GM19324 (cell line): Measurements from ENCODE around the gene RTF2.

Source experiments
- ATAC-seq: cut with Tn5 transposase; IDR thresholded peaks from one replicate; pipeline ENCODE4 v1.9.1; 2021; ENCODE audit warnings: mild to moderate bottlenecking, moderate library complexity; ENCODE audit not compliant: unreplicated experiment, low FRiP score

Gene RTF2

DNA sequence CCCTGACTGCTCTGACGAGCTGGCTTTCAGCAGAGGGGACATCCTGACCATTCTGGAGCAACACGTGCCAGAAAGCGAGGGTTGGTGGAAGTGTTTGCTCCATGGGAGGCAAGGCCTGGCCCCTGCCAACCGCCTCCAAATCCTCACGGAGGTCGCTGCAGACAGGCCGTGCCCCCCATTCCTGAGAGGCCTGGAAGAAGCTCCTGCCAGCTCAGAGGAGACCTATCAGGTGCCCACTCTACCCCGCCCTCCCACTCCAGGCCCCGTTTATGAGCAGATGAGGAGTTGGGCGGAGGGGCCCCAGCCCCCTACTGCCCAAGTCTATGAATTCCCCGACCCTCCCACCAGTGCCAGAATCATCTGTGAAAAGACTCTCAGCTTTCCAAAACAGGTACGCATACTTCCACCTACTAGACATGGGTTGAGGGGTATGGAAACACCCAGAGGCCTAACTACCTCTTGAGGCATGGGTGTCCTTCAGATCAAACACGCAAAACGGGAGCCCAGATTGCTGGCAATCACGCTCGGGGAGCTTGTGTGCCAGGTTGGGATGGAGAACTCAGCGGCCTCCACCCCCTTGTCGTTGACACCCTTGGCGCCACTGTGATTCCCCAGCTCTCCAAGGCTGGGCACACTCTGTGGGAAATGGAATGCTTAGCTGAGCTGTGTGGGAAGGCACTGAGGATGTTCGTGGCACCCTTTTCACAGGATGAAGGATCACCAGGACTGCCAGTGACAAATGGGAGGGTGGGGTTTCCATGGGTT, 31.0 kb upstream of the RTF2 start:
- no peak for ATAC-seq

GRCh38 chr20:56438284-56438683, 30.1 kb upstream of the RTF2 start:
- ATAC-seq, result no peak

- no peak for ATAC-seq
These were observed 28.6 kb upstream of the RTF2 start for GRCh38 chr20:56439771-56440291.

- ATAC-seq, result no peak
These were observed 27.9 kb upstream of the RTF2 start for GRCh38 chr20:56440346-56441007.

DNA sequence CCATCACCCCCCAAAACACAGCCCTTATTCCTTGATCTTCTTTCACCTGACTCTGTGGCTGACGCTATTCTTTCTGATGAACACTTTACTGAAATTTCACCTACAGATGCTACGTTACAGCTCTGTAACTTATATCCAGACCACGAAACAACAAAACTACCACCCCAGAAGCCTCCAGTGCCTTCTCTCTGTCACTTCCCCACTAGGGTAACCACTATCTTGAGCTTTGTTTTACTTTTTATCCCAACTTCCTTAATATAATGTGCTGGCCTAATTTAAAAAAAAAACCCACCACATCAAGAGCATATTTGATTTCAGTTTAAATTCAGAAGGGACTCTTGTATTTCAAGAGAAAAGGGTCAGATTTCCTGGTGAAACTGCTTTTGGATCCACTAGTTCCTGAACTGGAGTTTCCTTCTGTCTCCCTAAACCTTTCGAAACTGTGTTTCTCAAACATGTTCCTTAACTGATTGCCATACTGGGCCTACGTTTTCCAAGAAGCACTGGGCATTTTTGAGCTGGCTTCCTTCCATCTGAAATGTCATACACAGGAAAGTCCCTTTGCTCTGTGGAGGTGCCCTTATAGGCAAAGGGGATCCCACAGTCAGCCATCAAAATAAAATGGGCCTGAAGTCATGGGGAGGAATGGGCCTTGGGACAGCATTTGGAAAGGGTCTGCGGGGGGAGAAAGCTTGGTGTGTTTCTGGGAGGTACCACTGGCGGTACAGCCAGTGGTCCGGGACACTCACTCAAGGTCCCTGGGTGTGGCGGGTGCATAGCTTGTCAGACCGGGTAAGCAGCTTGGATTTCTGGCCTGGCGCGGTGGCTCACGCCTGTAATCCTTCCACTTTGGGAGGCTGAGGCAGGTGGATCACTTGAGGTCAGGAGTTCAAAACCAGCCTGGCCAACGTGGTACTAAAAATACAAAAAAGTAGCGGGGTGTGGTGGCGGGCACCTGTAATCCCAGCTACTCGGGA, 25.8 kb upstream of the RTF2 start:
- ATAC-seq, result no peak

GRCh38 chr20:56443654-56444540, 24.5 kb upstream of the RTF2 start:
- ATAC-seq, result no peak

- ATAC-seq, result no peak
These were observed 23.3 kb upstream of the RTF2 start for GRCh38 chr20:56445130-56445529.

DNA sequence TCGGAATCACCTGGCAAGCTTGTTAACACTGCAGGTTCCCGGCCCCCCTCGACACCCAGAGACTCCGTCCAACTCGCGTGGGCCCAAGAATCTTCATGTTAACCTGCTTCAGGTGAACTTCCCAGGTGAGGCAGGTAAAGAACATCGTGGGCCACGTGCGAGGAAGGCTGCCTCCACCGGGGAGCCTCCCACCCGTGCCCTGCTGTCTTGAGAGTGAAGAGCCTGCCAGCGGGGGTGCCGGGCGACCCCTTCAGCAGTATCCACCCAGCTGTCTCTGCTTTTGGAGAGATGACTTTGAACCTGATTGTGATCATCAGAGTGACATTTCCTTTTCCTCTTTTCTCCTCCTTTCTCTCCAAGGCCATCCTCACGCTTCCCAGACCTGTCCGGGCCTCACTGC, 22.9 kb upstream of the RTF2 start:
- no peak for ATAC-seq

- no peak for ATAC-seq
These were observed 21.2 kb upstream of the RTF2 start for GRCh38 chr20:56447227-56447626.

GRCh38 chr20:56449459-56449858, 19.0 kb upstream of the RTF2 start:
- no peak for ATAC-seq

- ATAC-seq, result no peak
These were observed 17.2 kb upstream of the RTF2 start for GRCh38 chr20:56451056-56451765.

- ATAC-seq, result no peak
These were observed 15.1 kb upstream of the RTF2 start for GRCh38 chr20:56453352-56453751.

GRCh38 chr20:56454754-56455153, 13.7 kb upstream of the RTF2 start:
- ATAC-seq, result no peak

- no peak for ATAC-seq
These were observed 10.1 kb upstream of the RTF2 start for GRCh38 chr20:56458206-56458821.

DNA sequence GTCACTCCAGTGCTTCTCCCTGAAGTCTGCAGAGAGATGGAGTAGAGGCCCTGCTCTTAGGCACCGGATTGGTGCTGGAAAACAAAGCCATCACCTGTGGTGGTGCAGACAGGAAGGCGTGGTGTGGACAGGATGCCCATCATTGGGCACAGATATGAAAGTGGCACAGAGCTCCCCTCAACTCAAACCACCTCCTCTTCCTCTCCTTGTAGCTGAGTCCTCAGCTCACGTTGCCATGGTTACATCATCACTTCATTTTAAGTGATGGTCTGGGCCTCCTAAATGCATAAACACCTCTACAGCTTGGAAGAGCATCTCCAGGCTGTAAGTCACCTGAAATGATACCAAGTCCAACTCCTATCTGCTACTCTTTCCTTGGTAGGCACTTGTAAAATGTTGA, 8.0 kb upstream of the RTF2 start:
- no peak for ATAC-seq

DNA sequence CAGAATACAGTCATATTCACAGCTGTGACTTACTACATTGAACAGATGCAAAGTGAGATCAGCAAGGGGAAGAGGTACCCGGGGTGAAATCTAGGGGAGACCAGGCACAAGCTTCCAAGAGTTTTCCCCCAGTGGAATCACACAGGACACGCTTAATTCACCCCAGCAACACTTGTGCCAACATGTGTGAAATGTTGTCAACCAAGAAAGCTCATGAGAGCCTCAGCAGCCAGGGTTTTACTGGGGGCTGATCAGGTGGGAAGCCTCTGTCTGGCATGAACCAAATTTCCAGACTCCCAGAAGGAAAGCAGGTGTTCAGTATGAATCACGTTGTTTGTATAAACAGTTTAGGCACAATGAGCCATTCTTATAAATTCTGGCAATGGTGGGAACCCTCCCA, 6.9 kb upstream of the RTF2 start:
- ATAC-seq, result no peak

DNA sequence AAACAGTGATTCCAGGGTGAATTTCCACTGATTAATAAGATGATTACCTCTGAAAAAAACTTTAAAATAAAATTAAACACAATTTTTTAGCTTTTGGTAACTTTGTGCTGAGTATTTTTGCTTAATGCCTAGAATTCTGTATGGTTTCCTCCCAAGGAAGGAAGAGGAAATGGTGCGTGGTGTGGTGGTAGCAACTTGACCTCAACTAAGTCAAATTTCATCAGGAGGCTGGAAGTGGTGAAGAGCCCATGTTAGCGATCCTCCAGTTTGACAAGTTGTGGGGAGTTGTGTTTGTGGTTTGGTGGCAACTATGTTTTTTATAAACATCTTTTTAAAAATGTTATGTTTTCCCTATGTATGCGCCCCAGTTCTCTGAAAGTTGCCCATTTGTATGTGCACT, 5.0 kb upstream of the RTF2 start:
- ATAC-seq, result no peak

DNA sequence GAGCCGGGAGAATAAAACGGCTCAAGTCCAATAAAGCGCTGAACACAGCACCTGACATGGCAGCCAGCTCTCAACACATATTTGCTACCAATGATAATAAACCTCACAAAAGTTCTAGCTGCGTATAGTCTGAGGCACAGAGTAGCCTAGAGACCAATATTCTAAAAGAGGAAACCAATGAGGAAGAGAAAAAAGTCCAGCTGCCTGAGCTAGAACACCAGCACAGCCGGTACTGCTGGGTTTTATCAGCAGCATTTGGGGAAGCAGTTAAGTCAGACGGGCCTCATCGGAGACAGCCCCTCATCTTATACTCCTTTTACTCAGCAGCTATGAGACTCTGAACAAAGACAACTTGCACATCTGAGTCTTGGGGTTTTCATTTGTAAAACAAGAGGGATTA, 2.4 kb upstream of the RTF2 start:
- ATAC-seq, result no peak

GRCh38 chr20:56467968-56468315, 485 bp upstream of the RTF2 start:
- ATAC-seq, result no peak
